HG02623 (cell line): ENCODE data around the gene ERN1.
A peak's percentile ranks its signal among the peaks of the same experiment; 100 is the strongest.

Experiments
- ATAC-seq: cut with Tn5 transposase; IDR thresholded peaks from one replicate; pipeline ENCODE4 v1.9.1; 2021; ENCODE audit warnings: moderate library complexity; ENCODE audit not compliant: unreplicated experiment

ERN1 gene

DNA sequence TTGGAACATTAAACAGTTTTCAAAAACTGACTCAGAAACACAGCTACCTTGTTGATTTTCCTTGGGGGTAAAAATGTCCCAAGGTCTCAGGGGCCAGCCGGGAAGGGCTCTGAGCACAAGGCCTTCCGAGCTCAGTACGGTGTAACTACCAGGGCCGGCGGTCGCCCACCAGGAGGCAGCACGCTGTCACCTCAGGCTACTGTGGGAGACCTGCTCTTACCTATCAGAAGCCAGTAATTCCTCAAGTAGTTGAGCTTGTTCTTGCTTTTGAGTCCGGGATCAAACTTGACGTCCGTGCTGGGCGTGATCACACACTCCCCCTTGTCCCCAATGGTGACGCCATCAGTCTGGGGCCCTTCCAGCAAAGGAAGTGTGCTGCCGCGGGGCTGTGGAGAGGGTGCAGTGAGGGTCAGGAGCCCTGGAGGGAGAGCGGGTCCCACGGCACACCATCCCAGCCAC is 66.1 kb downstream of the ERN1 start:
- no peak for ATAC-seq

DNA sequence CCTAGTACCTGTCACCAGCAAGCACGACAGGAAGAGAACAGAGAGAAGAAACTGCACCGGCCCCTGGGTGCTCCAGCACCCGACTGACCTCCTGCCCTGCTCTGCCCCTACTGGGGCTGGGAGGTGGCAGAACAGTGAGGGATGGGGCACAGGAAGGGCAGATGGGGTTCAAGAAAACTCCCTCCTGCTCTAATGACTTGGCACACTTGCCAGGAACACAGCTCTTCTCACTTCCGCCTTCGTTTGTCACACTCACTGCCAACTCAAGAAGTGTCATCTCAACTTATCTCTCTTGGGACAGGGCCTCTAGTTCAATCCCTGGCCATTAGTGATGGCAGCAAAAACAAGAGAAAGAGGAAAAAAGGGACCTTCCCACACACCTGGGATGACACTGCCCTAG is 66.9 kb downstream of the ERN1 start:
- ATAC-seq = no peak

DNA sequence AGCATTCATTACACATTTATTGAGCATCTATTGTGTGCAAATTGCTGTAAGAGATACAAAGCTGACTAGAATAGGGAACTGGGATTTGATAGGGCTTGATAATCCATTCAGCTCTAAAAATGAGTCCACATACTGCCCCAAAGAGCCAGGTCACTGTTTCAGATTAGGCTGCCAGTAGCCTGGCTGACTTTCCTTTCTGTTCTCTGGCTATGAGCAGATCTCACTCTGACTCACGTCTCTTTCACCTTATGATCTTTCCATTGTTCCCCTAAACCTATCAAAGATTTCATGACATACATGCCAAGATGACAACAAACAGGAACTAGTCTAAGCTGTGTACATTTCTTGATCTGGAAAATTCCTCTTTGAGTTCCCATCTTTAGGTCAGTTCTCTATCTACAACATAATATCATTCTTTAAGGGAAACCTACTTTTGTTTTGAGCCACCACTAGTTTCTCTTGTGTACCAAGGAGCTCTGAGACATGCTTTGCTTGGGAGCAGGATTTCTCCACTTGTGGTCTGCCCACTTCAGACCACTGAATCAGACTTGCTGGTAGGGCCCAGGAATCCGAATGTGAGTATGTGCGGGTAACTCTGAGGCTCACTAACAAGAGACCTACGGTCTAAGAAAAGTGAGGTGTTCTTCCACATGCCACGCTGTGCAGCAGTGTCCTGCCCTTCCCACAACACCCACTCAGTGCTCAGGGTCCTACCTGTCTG is 68.6 kb downstream of the ERN1 start:
- no peak for ATAC-seq

DNA sequence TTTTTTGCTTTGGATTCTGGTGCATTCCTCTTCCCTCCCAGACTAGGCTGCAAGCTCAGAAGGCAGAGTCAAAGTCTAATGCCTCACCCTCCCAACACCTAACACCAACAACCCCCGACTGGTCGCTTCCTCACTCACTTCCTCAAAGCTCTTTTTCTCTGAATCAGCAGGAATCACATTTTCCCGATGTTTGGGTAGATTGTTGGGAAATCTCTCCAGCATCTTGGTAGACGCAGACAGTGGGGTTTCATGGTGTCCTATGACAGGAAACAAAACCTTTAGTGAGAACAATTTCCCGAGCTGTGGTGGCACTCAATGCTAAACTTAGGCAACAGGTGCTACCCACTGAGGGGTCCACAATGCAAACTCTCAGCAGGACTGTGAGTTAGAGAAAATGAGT is 69.6 kb downstream of the ERN1 start:
- no peak for ATAC-seq

DNA sequence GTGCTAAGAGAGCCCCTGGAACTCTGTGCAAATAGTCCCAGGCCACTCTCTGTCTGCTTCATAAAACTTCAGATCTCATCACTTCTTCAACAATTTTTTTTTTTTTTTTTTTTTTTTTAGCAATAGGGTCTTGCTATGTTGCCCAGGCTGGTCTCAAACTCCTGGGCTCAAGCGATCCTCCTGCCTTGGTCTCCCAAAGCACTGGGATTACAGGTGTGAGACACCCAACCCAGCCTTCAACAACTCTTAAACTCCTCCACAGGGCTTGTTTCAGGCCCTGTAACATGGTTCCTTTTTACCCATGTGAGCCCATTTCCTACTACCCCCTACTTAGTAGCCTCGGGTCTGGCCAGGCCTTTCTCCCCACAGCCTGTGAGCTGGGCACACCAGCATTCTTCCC is 70.2 kb downstream of the ERN1 start:
- ATAC-seq = no peak

DNA sequence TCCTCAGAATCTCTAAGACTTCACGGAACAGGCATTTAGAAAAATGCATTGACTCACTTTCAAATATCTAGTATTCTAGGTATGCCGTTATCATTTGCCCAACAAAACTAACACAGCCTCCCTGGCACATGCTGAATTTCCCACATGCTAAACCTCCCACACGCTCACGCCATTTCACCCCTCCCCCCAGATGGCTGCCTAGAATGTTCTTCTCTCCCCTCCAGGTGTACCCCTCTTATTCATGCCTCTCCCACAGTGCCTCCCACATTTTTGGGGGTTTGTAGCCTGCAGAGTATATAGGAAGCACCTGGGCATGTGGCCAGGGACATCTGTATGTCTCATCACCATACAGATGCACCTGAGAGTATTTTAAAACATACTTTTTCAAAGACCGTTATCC is 71.3 kb downstream of the ERN1 start:
- ATAC-seq = no peak

DNA sequence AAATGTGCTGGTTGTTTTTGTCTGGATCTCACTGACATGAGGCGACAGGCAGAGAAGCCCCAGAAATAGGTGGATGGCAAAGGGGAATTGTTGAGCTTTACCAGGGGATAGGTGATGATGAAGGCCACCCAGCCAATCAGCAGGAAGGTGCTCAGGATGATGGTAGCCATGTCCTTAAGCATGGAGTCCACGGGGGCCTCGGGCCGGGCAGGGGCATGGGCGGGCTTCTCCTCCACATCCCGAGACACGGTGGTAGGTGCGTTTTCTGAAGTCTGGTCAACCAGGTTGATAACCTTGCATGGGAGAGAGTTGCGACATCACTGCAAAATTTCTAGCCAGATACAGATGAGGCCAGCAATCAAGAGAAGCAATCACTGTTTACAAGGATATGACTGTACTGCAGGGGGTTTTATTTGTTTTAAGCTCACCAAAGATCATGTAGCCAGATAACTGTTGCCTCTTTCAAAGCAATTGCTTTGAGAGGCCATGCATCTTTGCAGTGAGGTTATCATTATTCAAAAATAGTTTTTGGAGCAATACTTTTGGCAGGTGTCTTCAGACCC is 72.2 kb downstream of the ERN1 start:
- ATAC-seq = no peak

DNA sequence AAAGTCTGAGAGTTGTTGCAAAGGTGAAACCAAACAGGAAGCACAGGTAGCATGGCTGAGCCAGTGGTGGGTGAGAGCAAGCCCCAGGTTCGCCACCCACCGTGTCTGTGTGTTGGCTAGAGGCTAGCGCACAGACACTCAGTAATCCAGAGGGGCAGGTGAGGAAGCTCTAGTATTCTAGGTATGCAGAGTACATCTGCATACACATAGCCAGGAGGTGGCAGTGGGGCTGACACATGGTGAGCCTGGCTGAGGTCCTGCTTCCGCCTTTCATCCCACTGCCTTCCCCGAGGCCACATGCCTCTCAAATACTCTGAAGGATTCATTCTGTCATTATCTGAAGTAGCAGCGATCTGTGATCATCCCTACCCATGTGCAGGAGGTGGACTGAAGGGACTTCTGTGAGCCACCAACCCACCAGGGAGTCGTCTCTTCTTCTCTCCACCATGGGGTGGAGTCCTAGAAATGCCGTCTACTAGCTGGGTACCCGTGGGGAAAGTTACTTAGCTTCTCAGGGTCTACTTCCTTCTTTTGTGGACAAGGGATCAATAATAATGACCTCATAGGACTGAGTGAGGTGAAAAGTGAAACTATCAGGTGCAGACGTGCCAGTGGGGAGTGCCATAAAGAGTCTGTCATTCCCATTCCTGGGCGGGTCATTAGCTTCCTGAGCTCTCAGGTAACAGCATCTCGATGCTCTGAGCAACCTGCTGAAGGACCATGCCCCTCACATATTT is 73.5 kb downstream of the ERN1 start:
- ATAC-seq = peak; percentile 51

DNA sequence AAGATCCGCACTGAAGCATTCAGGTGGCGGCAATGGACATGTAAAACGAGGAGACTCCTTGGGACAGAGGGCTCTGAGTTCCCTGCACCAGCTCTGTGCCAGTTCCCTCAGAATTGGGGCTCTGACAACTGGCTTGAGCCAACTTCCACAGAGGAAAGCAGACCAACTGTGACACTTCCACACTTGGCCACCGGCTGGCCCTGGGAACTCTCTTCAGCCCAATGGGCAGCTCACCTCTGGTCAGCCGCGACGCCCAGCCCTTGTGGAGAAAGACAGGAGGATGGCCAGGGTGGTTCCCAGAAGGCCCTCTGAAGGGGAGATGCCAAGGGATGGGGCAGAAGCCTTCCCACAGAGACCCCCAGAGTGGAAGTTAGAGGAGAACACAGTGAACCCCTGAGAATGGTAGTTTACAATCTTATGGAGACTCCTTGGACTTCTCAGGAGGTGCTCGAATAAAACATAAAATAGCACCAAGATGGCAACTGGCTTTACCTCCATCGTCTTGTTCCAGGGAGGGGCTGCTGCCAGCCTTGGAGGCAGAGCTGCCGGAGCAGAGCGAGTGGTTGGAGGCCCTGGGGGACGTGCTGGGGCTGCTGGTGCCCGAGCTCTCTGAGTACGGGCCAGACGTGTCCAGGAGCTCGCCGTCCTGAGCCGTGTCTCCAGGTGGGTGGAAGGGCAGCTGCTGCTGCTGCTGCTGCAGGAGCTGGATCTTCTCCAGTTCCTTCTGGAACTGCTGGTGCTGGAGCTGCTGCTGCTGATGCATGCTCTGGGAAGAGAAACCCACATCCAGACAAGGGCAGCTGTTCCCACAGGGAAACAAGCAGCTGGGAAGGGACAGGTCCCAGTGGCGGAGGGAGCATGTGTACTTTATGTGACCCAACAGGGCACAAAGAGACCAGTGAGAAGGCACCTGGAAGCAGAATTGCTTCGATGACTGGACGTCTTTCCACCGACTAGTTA is 74.5 kb downstream of the ERN1 start:
- ATAC-seq = no peak

DNA sequence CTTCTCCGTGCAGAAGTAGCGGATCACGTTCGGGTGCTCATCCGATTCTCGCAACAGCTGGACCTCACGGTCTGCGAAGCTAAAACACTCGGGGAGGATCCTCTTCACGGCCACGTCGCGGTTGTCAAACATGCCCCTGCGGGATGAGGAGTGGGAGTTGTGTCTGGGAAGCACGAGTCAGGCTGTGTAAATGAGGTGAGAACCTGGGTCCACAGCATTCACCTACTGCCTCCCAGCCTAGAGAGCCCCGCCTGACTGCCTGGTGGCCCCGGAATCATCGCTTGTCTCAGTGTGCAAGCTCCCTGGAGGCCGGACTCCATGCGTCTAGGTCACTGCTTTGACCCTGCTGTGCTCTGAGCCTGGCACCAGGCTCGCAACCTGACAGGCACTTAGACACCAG is 75.6 kb downstream of the ERN1 start:
- no peak for ATAC-seq

DNA sequence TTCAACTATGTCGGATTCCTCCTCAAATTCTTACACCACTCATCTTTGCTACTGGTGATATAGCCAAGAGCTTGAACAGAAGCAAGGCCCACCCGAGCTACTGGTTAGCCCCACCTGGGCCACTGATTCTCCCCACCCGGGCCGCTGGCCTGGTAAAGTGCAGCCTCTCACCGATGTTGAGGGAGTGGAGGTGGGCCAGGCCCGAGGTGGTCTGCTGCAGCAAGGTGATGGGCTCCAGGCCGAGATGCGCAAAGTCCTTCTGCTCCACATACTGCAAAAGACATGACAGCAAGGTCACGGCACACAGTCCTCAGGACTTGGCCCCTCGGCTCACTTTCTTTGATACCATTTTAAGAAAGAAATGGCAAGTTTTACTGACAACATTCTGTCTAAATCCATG is 76.8 kb downstream of the ERN1 start:
- ATAC-seq = no peak

DNA sequence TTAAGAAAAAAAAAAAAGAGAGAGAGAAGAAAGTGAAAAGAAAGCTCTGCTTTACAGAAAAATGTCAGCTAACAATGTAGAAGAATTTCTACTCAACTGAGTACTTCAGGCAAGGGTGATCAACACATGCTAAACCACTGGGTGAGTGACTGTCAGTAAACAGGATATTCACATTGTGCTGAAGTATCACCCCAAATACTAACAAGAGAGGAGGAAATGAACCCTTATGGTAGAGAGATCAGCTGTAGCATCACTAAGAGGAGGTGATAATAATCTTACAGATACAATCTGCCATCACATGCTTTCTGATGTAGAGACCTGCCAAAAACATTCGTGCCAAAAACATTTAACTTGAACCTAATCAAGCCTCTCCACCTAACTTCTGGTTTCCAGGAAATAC is 78.8 kb downstream of the ERN1 start:
- no peak for ATAC-seq

DNA sequence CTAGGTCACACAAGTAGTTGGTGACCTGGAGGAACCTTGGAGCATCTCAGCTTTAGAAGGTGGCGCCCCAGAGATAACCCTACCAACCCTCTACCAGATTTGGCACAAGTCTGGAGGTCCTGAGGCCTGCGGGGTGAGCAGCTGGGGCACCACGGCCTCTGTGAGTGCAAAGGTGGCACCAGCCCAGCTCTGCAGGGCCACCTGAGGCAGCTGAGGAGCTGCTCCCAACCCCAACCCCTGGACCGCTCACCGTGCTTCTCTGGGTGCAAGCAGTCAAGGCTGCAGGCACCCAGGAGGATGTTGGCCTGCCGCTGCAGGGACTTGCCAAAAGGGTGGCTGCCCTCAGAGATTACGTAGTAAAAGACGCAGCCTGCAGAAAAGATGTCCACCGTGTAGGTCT is 81.1 kb downstream of the ERN1 start:
- ATAC-seq = no peak

DNA sequence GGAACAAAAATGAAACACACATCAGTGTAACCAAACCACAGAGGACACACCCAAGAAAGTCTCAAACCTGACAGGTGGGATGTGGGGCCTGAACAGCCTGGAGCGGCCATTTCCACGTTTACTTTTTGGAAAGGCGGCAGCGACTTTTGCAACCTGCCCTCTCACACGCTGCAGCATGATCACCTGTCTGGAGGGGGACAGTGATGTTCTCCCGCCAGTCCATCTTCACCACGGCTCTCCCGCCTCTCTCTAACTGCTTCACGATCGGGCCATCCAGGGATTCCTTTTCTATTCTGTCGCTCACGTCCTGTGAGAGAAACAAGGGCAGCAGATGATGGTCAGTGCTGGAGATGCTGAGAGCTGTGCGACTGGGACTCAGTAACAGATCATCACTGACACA is 84.8 kb downstream of the ERN1 start:
- ATAC-seq = no peak

DNA sequence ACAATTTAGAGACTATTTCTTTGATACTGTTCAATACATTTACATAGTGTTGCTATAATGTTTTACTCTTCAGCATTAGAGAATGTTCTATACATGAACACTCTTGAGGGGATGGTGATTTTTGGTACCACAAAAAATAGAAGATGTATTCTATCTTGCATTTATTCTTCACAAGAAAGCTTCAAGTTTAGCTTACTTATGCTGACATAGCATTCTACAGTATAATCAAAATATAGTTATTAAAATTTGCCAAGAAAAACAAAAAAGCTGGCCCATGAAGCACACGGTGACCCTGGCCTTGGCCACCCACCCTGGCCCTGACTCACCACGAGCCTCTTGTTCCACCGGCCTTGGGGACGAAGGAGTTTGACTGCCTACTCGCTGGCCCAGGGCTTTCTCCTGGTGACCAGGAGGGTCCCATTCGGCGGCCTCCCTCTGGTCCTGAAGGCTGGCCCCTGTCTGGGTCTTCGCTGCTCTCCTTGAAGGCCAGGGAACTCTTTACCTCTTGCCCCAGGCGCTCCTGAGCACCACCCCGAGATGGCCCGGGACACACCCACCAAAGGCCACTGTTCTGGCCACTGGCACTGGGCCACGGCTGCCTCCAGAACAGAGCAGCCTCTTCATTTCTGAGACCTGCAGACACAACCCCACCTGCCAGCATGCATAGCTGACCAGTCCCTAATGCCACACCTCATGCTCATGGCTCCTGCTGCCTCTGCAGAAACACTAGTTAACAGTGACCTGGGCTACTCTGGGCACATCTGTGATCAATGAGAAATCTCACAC is 87.1 kb downstream of the ERN1 start:
- ATAC-seq = no peak

DNA sequence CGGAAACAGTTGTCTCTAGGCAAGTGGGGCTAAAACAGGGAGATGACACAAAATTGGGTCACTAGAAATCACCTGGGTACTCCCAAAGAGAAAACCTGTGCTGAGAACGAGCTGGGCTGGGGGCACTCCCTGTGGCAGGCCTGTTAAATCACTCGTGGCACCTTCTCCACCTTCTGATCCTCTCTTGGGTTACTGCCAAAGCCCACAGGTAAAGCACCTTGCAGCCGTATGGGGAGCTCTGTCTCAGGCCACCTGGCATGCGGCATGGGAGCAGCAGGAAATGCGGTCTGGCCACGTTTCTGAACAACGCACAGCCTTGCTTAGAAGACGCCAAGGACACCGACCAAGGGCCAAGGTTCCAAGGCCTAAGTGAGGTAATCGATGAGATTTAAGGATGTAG is 88.0 kb downstream of the ERN1 start:
- ATAC-seq = no peak

DNA sequence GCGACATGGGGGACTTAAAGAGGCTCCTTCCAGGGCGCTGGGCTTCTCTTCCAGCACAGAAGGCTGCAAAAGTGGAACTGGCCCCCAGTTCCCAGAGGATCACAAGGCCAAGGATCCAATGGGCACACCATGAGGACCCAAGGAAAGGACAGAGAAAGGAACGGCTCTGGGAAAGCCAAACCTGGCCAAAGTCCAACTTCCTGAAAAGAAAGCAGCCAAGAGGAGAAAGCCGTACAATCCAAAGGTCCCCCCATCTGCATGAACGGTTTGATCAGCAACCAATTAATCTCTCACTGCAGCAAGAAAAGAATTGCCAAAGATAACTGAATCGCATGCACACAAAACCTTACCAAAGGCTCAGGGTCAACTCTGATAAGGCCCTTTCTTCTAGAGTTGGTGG is 89.7 kb downstream of the ERN1 start:
- no peak for ATAC-seq

DNA sequence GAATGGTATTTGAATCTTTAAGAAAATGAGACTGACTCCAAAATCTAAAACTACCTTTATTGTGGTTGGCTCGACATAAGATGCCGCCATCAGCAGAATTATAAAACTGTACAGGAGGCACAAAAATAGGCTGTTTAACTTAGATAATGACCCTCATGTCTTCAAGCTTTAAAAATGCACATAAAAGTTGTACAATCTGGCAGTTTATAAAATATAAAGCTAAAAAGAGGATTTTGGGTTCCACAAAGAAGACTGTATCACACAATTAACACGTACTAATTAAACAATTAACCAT is 90.9 kb downstream of the ERN1 start:
- no peak for ATAC-seq

DNA sequence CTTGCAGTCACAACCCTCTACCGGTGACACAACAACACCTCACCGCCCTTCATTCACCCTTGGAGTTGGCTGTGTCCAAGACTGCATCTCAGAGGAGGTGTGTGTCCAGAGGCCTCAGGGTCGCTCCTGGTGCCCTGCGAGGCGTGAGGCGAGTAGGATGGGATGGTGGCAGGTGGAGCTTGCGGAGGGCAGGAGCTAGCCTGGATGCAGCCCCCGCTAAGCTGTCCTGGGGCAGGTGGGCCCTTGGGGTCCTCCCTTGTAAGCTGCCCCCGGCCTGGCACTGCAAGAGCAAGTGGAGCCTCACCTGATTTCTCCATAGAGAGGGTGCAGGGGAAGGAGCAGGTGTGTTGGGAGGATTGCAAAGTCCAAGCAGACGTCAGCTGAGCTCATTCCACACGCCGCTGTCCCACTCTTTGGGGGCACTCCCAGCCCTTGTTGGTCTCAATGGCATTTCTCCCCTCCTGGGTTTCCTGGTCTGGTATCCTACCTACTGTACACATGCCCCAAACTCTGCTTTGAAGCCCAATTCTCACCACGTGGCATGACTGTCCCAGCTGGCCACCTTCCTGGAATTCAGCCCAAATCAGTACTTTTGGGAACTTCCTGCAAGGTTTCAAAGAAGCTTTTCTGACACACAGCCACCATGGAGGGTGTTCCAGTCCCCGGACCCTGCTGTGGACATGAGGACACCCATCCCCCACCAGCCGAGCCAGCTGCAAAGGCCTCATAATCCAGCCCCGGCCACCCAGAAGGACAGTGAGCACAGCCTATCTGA is 91.4 kb downstream of the ERN1 start:
- ATAC-seq = no peak

DNA sequence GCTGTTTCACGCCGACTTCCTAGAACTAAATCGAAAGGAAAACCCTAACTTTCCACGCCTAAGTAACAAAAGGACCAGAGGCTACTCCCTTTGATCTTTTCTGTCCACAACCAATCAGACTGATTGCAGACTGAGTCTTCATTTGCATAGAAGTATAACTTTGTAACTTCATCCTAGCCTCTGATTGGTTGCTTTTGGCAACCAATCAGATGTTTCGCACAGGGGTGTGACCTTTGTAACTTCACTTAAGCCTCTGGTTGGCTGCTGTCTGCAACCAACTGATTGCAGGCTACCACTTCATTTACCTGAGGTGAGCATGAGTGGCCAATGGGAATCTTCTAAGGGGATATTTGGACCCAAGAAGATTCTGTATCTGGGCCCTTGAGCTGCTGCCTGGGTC is 92.1 kb downstream of the ERN1 start:
- no peak for ATAC-seq
